KBM-7 (cell line): ENCODE results near the gene NUP188.
"Not testable (repeated sequence)": the region's sequence is repeated elsewhere in the genome, so short reads cannot be mapped to it uniquely, and the experiment has no call there.

ENCODE experiments used
- DNase-seq: peaks from one replicate; pipeline ENCODE4 v3.0.0-alpha.2; 2015
- in situ Hi-C: fragments of 300-500 bp; cut with MboI; formaldehyde crosslinking; loops from 2 replicates; pipeline ENCODE4 v1.14.3; 2020; ENCODE audit warnings: low sequenced_read_pairs, low pct_unique_long_range_greater_than_20kb, mixed read lengths

The NUP188 gene

DNA sequence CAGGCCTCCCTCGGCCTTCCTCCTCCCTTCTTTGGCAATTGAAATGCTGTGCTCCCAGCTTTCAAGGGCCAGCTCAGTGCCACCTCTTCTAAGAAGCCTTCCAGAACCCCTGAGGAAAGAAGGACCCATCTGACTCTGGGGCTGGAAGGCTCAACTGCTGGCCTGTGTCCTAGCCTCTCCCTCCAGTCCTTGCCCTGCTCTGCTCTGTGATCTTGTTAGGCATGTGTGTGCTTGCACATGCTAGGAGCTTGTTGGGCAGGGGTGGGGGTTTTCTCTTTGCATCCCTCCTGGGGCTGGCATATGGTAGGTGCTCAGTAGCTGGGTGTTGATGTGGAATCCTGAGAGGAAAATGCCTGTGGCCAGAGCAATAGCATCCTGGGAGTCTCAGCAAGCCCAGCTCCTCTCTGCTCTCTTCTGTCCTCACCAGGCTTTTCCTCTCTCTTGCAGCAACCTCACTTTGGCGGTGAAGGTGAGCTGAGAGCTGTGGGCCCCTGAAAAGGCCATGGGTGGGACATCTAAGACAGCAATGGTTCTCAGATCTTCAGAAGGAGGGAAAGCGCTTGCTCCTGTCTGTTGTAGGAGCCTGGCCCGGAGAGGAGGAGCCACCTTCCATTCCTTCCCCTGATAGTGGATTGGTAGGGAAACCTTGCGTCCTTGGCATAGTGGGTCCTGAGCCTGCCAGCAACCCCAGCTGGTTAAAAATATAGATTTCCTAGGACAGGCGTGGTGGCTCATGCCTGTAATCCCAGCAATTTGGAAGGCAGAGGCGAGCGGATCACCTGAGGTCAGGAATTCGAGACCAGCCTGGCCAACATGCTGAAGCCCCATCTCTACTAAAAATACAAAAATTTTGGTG lies 10.0 kb upstream of the NUP188 start:
- in situ Hi-C loops, result no loop called here
- DNase-seq, result no peak

DNA sequence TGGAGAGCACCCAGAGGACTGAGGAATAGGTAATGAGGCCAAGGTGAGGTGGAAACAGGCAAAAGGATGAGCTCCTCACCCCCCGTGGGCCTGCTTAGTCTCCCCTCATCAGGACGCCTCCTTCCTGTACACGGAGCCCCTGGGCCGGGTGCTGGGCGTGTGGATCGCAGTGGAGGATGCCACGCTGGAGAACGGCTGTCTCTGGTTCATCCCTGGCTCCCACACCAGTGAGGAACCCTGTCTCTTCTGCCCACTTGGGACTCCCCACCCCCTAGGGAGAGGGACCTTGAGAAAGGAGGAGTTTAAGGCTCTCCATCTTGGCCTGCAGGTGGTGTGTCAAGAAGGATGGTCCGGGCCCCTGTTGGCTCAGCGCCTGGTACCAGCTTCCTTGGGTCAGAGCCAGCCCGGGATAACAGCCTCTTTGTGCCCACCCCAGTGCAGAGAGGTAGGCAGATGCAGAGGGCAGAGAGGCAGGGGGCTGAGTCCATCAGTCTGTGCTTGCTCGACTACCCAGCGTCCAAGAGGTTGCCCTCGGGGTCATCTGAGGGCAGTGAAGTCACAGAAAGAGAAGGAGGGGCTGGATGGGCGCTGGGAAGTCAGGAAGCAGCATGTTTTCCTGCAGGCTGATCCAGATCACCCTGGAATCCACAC lies 7.1 kb upstream of the NUP188 start:
- in situ Hi-C loops, result no loop called here
- no peak for DNase-seq

DNA sequence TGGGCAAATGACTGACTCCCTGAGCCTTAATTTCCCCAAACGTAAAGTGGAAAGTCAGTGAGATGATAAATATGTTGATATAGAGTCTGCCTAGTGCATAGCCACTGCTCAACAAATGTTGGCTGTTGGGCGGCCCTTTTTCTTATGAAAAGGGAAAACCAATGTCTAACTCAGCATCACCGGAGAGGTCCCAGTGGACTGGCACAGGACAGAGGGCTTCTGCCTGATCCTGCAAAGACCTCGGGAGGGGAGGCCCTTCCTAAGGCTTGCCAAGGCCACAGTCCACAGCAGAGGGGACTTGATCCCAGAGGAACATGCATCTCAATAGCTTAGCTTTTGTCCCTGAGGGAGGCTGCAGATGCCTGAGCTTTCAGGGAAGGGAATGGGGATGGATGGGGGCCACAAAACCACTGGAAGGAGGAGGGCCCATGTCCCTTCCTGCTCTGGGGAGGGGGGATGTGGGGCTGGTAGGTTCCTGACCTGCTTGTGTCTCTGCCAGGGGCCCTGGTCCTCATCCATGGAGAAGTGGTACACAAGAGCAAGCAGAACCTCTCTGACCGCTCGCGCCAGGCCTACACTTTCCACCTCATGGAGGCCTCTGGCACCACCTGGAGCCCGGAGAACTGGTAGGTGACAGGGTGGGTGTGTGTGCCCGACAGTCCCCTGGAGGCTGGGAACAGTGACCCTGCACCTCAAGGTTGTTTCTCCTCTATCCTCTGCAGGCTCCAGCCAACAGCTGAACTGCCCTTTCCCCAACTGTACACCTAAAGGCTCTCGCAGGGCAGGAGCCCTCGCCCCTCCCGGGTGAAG lies 6.3 kb upstream of the NUP188 start:
- no peak for DNase-seq
- in situ Hi-C loops, result no loop called here

DNA sequence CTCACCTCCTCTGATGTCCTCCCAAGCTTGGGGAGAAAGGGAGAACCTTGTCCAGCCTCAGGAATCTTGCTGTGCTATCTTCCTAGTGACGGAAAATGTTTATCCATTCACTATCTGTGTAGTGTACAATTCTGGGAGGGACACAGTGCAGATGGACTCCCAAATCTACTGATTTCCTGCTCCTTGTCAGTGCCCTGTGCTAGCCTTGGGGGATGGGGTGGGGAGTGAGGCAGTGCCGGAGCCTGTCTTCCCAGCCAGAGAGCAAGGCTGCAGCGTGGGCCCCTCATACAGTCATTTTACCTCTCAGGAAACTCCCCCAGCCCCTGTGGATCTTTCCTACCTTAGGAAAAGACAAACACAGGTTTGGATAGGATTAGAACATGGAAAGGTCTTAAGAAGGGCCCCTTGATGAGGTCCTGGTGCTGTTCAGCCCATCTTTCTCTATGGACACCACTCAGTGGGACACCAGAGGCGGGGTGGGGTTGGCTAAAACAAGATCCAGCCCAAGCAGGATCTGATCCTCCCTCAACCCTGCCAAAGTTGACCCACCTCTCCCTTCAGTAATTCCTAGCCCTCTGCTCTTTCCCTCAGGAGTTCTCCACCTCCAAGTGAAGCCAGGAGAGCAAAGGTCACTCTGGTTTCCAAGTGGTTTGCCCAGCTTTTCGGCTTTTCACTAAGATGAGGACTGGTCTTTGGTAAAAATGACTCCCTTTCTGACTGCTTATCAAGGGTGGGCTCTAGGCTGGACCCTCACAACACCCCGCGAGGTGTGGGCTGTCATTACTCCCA lies 3.5 kb upstream of the NUP188 start:
- no peak for DNase-seq
- in situ Hi-C loops, result no loop called here

DNA sequence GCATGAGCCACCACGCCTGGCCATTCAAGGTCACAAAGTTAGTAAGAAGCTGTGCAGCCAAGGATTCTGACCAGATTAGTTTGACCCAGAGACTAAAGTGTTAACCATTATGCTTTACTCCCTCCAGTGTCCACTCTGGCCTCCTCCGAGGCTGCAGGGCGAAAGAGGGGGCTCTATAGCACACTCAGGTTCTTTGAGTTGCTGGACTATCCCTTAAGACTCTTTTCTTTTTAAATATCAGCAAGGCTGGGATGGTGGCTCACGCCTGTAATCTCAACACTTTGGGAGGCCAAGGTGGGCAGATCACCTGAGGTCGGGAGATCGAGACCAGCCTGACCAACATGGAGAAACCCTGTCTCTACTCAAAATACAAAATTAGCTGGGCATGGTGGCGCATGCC lies 2.5 kb upstream of the NUP188 start:
- in situ Hi-C loops, DNase-seq: not testable (repeated sequence)

DNA sequence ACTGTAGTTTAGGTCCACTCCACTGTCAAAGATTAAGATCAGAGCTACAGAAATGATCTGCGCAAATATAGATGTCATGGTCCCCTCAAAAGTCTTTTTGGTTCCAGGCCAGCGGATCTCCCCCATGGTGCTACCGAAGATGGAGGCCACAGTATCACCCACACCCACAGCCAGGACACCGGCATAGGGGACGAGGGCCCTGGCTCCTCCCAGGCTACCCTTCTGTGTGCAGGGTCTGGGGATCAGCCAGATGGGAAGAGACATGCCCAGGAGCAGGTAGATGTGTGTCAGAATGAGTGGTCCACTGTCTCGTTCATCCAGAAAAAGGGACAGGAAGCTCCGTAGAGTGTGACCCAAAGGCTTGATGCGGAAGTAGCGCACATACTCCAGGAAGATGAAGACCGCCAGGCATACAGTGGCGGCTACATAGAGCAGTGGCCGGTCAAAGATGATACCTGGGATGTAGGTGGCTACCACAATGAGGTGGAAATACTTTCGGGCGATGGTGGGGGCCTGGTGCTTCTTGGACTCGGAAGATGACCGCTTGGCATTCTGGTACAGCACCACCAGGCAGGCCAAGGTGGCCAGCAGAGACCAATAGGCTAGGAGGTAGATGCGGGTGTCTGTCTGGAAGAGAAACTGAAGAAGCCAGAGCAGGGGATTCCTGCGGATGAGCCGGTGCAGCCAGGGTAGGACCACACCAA lies 1.5 kb upstream of the NUP188 start:
- in situ Hi-C loops, result no loop called here
- DNase-seq, result no peak

DNA sequence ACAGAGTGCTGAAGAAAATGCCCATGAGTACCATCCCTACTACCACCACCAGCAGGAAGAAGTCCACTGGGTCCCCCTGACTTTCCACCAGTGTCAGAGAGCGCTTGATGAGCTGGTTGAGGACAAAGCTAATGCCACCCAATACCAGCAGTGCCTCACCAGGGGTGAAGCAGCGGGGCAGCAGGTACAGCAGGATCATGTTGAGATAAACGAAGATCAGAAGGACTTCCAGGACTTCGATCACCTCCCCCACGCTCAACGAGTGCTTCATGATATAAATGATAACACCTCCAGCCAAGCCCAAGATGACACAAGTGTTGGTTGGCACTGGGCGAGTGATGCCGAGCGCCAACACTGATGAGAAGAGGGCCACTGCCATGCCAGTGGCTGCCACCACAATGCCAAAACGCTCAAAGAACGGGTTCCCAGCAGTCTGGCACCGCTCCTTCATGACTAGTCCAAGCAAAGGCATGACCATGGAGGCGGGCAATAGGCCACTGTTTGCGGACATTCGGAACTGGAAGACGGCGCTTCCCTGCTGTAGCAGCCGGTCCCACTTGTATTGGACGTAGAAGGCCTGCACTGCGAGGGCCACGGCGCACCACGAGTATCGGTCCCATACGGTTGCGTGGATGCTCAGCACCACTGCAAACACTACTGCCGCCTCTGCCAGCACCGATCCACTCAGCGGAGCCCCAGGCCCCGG lies 775 bp upstream of the NUP188 start:
- in situ Hi-C loops, result no loop called here
- no peak for DNase-seq

DNA sequence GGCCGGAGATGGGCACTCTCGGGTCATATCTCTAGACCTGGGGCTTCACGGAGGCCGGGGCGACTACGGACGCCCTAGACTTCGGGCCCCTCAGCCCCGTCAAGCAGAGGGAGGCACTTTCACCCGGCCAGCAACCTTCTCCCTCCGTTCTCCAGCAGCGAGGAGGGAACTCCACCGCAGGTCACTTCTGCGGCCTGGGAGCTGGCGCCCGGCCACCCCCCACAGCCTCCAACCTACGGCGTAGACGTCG lies 297 bp upstream of the NUP188 start:
- in situ Hi-C loops, result no loop called here

DNA sequence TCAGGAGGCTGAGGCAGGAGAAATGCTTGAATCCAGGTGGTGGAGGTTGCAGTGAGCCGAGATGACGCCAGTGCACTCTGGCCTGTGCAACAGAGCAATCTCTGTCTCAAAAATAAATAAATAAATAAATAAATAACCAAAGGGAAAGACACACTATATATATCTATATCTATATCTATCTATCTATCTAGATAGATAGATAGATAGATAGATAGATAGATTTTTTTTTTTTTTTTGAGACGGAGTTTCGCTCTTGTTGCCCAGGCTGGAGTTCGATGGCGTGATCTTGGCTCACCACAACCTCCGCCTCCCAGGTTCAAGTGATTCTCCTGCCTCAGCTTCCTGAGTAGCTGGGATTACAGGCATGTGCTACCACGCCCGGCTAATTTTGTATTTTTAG lies 13.9 kb downstream of the NUP188 start:
- DNase-seq, in situ Hi-C loops: not testable (repeated sequence)

More for the DNA sequence above, 297 bp upstream of the NUP188 start:
- no peak for DNase-seq

DNA sequence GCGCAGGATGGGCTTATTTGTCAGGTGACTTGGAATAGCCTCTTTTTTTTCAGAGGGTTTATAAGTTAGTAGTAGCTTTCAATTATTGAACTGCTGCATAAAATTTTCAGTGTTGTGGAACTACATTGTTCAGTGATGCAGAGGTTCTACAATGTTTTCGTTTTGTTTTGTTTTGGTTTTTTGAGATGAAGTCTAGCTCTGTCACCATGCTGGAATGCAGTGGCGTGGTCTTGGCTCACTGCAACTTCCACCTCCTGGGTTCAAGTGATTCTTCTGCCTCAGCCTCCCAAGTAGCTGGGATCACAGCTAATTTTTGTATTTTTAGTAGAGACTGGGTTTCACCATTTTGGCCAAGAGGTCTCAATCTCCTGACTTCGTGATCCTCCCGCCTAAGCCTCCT lies 22.0 kb downstream of the NUP188 start:
- in situ Hi-C loops, result no loop called here
- no peak for DNase-seq

DNA sequence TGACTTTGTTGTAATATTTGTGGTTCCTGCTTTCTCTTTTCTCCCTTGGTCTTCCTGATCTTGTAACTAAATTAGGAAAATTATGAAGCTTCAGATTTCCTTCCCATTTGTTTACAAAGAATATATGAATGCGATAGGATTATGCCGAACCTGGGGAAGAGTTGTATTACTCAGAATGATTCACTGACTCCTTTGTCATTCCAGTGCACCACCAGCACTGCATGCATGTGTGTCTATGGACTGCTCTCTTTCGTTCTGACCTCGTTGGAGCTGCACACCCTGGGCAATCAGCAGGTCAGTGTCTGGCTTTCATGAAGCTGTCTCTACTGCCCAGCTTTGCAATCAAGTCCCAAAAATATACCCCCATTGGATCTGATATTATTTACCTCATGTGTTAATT lies 25.5 kb downstream of the NUP188 start:
- in situ Hi-C loops, result no loop called here
- no peak for DNase-seq

DNA sequence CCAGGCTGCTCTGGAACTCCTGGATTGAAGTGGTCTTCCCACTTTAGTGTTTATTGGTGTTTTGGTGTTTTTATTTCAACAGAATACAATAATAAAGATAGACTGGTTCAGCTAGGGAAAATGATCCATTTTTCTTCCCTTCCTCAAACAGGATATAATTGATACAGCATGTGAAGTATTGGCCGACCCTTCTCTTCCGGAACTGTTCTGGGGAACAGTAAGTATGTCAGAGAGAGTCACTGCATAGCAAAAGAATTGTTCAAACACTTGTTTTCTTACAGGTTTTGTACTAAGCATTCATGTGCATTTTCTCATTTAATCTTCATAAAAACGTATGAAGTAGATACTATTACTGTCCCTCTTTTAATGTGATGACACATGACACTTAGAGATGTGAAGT lies 31.6 kb downstream of the NUP188 start:
- in situ Hi-C loops, result no loop called here
- DNase-seq, result no peak

DNA sequence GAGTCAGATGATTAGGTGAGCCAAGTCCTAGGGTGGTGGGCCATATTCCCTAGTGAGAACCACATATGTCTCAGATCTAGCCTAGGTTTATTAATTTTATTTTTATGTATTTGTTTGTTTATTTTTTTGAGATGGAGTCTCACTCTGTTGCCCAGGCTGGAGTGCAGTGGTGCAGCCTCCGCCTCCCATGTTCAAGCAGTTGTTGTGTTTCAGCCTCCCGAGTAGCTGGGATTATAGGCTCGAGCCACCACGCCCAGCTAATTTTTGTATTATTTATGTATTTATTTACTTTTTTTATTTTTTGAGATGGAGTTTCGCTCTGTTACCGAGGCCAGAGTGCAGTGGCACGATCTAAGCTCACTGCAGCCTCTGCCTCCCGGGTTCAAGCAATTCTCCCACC lies 36.0 kb downstream of the NUP188 start:
- in situ Hi-C loops, result no loop called here
- DNase-seq, result no peak

DNA sequence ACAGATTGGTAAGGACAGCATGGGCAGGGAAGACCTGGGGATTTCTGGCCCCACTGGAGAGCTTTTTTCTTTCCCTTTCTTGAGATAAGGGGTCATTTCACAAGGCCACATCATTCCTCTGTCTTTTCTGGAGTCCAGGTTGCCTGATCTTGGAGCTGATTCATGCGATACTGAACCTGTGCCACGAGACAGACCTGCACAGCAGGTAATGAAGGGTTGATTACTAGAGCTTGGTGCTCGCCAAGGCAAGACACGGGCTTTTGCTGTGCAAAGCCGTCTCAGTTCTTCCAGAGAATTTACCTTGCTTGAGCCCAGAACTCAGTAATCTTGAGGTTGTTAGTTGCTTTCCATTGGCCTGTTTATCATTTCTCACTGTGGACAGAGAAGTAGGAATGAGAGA lies 39.2 kb downstream of the NUP188 start:
- in situ Hi-C loops, result no loop called here
- no peak for DNase-seq

DNA sequence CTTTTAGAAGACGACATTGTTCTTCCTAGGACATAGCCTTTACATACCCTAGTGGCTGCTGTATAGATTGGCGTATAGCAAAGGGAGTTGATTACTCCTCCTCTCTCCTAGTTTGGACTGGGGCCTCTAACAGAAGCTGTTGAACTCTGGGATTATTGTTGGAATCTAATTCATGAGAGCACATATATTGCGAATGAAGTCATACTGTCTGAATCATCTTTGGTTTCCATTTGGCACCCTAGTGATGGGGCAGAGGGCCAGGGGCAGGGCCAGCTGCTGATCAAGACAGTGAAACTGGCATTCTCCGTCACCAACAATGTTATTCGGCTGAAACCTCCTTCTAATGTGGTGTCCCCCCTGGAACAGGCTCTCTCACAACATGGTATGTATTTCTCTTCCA lies 40.3 kb downstream of the NUP188 start:
- in situ Hi-C loops, result no loop called here
- no peak for DNase-seq

DNA sequence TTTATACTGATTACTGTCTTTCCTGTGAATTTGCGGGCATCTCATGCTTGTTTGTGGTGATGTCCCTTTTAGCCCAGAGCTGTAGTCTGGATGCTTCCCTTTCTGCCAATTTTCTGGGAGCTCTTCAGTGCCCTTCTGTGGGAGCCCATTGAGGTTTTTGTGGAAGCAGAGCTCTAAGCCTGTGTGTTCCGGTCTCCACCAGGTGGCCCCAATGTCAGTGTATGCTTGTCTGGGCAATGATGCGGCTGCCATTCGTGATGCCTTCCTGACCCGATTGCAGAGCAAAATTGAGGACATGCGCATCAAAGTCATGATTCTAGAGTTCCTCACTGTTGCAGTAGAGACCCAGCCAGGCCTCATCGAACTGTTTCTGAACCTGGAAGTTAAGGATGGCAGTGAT lies 45.5 kb downstream of the NUP188 start:
- in situ Hi-C loops, result no loop called here
- no peak for DNase-seq

DNA sequence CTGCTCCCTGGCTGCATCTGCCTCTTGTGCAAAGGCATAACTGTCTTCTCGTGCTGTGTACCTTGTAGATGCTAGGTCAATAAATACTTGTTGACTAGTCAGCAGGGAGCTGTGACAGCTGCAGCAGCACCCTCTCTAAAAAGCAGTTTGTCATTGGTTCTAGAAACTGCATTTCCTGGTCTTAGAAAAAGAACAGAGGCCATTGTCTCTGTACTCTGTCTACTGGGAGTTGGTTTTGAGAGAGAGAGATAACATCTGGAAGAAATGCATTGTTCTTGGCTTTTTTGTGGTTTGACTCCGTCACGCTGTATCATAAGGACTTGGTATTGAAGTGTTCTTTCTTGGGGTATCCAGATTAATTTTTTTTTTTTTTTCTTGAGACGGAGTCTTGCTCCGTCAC lies 48.3 kb downstream of the NUP188 start:
- in situ Hi-C loops, result no loop called here

DNA sequence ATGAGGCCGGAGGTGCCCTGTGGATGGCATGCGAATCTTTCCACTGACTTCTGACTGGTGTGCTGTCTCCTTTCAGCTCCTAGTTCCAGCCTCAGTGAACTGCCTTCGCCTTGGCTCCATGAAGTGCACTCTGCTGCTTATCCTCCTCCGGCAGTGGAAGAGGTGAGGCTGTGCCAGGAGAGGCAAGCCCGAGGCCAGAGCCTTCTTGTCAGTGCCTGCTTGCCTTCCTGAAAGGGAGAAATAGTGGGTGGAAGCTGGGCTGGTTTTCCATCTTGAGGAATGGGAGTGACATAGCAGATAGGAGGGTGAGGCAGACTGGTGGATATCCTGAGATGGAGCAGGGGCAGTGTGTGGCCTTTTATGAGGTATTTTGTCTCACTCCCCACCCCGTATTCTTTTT lies 51.0 kb downstream of the NUP188 start:
- DNase-seq, result no peak
- in situ Hi-C loops, result no loop called here

More for the DNA sequence above, 48.3 kb downstream of the NUP188 start:
- DNase-seq, result no peak
